HG03439 (cell line): Measurements from ENCODE around the gene RAPGEF2.
"Not testable (repeated sequence)": the region's sequence is repeated elsewhere in the genome, so short reads cannot be mapped to it uniquely, and the experiment has no call there.

Experiments
- ATAC-seq: cut with Tn5 transposase; IDR thresholded peaks from one replicate; pipeline ENCODE4 v1.9.1; 2021; ENCODE audit warnings: mild to moderate bottlenecking, moderate library complexity; ENCODE audit not compliant: unreplicated experiment

The RAPGEF2 gene

GRCh38 chr4:159098482-159099127 is 4.3 kb upstream of the RAPGEF2 start:
- no peak for ATAC-seq

GRCh38 chr4:159101988-159102621 is 774 bp upstream of the RAPGEF2 start:
- ATAC-seq: no peak

GRCh38 chr4:159103384-159103990 is 608 bp downstream of the RAPGEF2 start:
- peak; percentile 33 for ATAC-seq

GRCh38 chr4:159104694-159105414 is 2.0 kb downstream of the RAPGEF2 start:
- no peak for ATAC-seq

GRCh38 chr4:159105761-159106243 is 2.9 kb downstream of the RAPGEF2 start:
- no peak for ATAC-seq

- no peak for ATAC-seq
Observed at GRCh38 chr4:159106636-159107035, 3.8 kb downstream of the RAPGEF2 start.

GRCh38 chr4:159107203-159107925 is 4.5 kb downstream of the RAPGEF2 start:
- no peak for ATAC-seq

GRCh38 chr4:159108124-159108523 is 5.2 kb downstream of the RAPGEF2 start:
- no peak for ATAC-seq

- no peak for ATAC-seq
Observed at GRCh38 chr4:159110961-159111360, 8.1 kb downstream of the RAPGEF2 start.

- no peak for ATAC-seq
Observed at GRCh38 chr4:159111416-159111815, 8.5 kb downstream of the RAPGEF2 start.

- not testable (repeated sequence) for ATAC-seq
Observed at GRCh38 chr4:159113366-159113765, 10.5 kb downstream of the RAPGEF2 start.

GRCh38 chr4:159116098-159116497 is 13.2 kb downstream of the RAPGEF2 start:
- not testable (repeated sequence) for ATAC-seq

- not testable (repeated sequence) for ATAC-seq
Observed at GRCh38 chr4:159116693-159117092, 13.8 kb downstream of the RAPGEF2 start.

- ATAC-seq: no peak
Observed at GRCh38 chr4:159117564-159117963, 14.7 kb downstream of the RAPGEF2 start.

- ATAC-seq: no peak
Observed at GRCh38 chr4:159117968-159118367, 15.1 kb downstream of the RAPGEF2 start.

GRCh38 chr4:159121371-159121770 is 18.5 kb downstream of the RAPGEF2 start:
- ATAC-seq: no peak

- no peak for ATAC-seq
Observed at GRCh38 chr4:159126716-159127115, 23.8 kb downstream of the RAPGEF2 start.

GRCh38 chr4:159127745-159128518 is 25.1 kb downstream of the RAPGEF2 start:
- ATAC-seq: no peak

GRCh38 chr4:159129814-159130550 is 27.1 kb downstream of the RAPGEF2 start:
- no peak for ATAC-seq
